Endodermal cell (in vitro differentiated cells): ENCODE data around the gene GRPEL2. TPM values are rescaled to one million over a fixed set of nuclear protein-coding genes. Genes with fewer than 3 reads are reported as not detected.
"Not testable (repeated sequence)": the region's sequence is repeated elsewhere in the genome, so short reads cannot be mapped to it uniquely, and the experiment has no call there.

Experiments
- DNase-seq: peaks from one replicate; pipeline ENCODE4 v3.0.0-alpha.2; 2017
- H3K27ac ChIP-seq: 2 replicates; pipeline ENCODE4 v1.5.1; 2013; ENCODE audit warnings: mild to moderate bottlenecking, low read depth, low read length, moderate library complexity
- H3K27me3 ChIP-seq: 2 replicates; pipeline ENCODE4 v1.6.1; 2013; ENCODE audit warnings: mild to moderate bottlenecking, low read length, moderate library complexity; ENCODE audit not compliant: insufficient read depth, control insufficient read depth, poor library complexity, severe bottlenecking
- H3K36me3 ChIP-seq: 2 replicates; pipeline ENCODE4 v1.7.0; 2013; ENCODE audit warnings: mild to moderate bottlenecking, low read length, moderate library complexity; ENCODE audit not compliant: control insufficient read depth, insufficient read depth
- H3K4me1 ChIP-seq: one replicate; pipeline ENCODE4 v1.7.0; 2013; ENCODE audit warnings: low read length; ENCODE audit not compliant: control insufficient read depth, insufficient read depth
- H3K4me3 ChIP-seq: 2 replicates; pipeline ENCODE4 v1.5.1; 2013; ENCODE audit warnings: mild to moderate bottlenecking, low read length, moderate library complexity
- H3K9ac ChIP-seq: 2 replicates; pipeline ENCODE4 v1.6.1; 2013; ENCODE audit warnings: mild to moderate bottlenecking, low read length, moderate library complexity; ENCODE audit not compliant: poor library complexity, severe bottlenecking; ENCODE audit errors: extremely low read depth
- H3K9me3 ChIP-seq: 2 replicates; pipeline ENCODE4 v1.6.1; 2013; ENCODE audit warnings: mild to moderate bottlenecking, low read length, moderate library complexity; ENCODE audit not compliant: control insufficient read depth
- H3K27ac Mint-ChIP-seq: 2 replicates; pipeline ENCODE4 v1.8.0; 2020; ENCODE audit warnings: mixed read lengths
- H3K27me3 Mint-ChIP-seq: 2 replicates; pipeline ENCODE4 v1.8.0; 2021; ENCODE audit warnings: mild to moderate bottlenecking, mixed read lengths; ENCODE audit not compliant: insufficient read depth
- H3K36me3 Mint-ChIP-seq: 2 replicates; pipeline ENCODE4 v1.8.0; 2020; ENCODE audit warnings: low read depth, mixed read lengths
- H3K4me1 Mint-ChIP-seq: 2 replicates; pipeline ENCODE4 v1.8.0; 2020; ENCODE audit warnings: mixed read lengths
- H3K4me3 Mint-ChIP-seq: 2 replicates; pipeline ENCODE4 v1.8.0; 2020; ENCODE audit warnings: mild to moderate bottlenecking, moderate library complexity, mixed read lengths
- H3K9me3 Mint-ChIP-seq: 2 replicates; pipeline ENCODE4 v1.8.0; 2020; ENCODE audit warnings: mild to moderate bottlenecking, mixed read lengths
- CTCF ChIP-seq: fragments of 200-600 bp; sonication (generic); conservative IDR thresholded peaks from 2 replicates; pipeline ENCODE4 v1.5.0; 2021; ENCODE audit warnings: antibody characterized with exemption, mild to moderate bottlenecking
- WGBS, 2 experiments: methylation state at CpG; one replicate each; pipeline versions ENCODE4 v1.1.5 to v1.1.7; 2013; ENCODE audit warnings: missing lambda C conversion rate in 2 of 2, mixed read lengths in 1 of 2; ENCODE audit not compliant: insufficient coverage in 1 of 2, insufficient read length in 1 of 2; 5-methylcytosine and 5-hydroxymethylcytosine counted together
- total RNA-seq, 2 donors: library from RNA; stranded (reverse); fragmentation: NEBNext Ultra II Directional in 1 of 2; extraction: Animal tissue kit (Norgen Biotek cat#: 25700) in 1 of 2; gene quantifications; 2 replicates in 1 of 2; 3 replicates in 1 of 2; pipeline ENCODE4 v1.2.1, GENCODE V29; 2021

The GRPEL2 gene
- total RNA-seq, 2 donors from 2014 or later, result 26.2 to 31.6 TPM

DNA sequence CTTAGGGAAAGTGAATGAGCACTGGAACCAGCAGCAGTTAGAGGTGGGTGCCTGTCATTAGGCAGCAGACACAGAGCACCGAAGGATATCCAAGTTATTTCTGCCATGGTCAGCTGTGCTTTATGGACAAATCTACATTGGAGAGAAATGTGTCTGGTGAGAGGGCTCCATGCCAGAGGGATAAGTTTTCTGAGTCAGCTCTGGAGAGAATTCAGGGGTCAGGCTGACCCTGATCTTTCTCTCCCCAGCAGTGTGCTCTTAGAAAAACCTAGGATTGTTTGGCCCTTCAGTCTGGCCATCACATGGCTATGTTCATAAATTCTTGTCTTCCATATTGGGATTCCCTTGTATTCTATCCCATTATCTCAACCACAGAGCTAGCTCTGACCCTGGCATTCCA lies 42.7 kb downstream of the GRPEL2 start:
- Histone ChIP-seq H3K27ac (no peak overlapping the region), H3K27me3 (no peaks in the 10 kb centered on the region), H3K9ac (no peak overlapping the region), H3K36me3 (no peaks in the 10 kb centered on the region), H3K9me3 (peaks cover 16% of the 10 kb centered on the region), H3K4me1 (peaks cover 6% of the 10 kb centered on the region), H3K4me3 (no peak overlapping the region)
- no peak for DNase-seq
- WGBS, 2 experiments, result 94 to 100% methylated on average over 1 of the region's 1 CpG
- Mint-ChIP-seq H3K9me3 (peaks cover 6% of the 10 kb centered on the region), H3K4me3 (no peak overlapping the region), H3K27me3 (no peaks in the 10 kb centered on the region), H3K4me1 (peaks cover 13% of the 10 kb centered on the region), H3K27ac (no peak overlapping the region), H3K36me3 (no peaks in the 10 kb centered on the region)
- no peak for TF ChIP-seq CTCF

DNA sequence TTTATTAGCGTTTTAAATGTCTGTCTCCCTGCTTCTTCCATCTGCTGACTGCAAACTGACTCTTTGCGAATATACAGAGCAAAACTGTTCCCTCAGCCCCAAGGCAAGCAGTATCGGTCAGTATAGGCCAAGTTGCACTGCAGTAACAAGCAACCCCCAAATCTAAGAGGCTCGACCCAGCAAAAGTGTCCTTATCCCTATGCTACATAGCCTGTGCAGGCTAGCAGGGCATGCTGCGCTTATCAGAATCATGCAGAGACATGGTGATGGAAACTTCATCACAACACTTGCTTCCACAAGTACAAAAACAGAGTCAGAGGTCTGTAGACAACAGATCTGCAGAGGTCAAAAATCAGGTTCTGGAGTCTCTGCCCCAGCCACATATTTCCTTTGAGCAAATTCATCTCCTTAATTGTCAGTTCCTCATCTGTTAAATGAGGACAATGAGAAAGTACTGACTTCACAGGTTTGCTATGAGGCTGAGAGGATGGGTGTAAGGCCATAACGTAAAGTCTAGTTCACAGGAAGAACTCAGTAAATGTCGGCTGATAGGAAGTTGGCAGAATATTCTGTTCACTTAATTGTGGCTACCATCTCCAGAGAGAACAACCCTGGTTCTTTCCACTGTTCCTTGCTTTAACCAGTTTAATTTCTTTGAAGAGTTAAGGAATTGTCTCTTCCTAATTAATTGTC lies 43.3 kb downstream of the GRPEL2 start:
- no peak for DNase-seq
- Histone ChIP-seq H3K9me3 (peaks cover 16% of the 10 kb centered on the region), H3K27me3 (no peaks in the 10 kb centered on the region), H3K36me3 (no peaks in the 10 kb centered on the region), H3K9ac (no peak overlapping the region), H3K27ac (no peak overlapping the region), H3K4me1 (peaks cover 6% of the 10 kb centered on the region), H3K4me3 (no peak overlapping the region)
- no peak overlapping the region for H3K27ac Mint-ChIP-seq
- no peaks in the 10 kb centered on the region for H3K27me3 Mint-ChIP-seq
- H3K36me3 Mint-ChIP-seq, result no peaks in the 10 kb centered on the region
- H3K4me3 Mint-ChIP-seq, result no peak overlapping the region
- TF ChIP-seq CTCF, result no peak
- 67 to 81% methylated on average over 6 to 7 of the region's 7 CpGs for WGBS, 2 experiments
- peaks cover 13% of the 10 kb centered on the region for H3K4me1 Mint-ChIP-seq
- H3K9me3 Mint-ChIP-seq, result peaks cover 6% of the 10 kb centered on the region

- H3K27ac ChIP-seq, result no peak overlapping the region
- Mint-ChIP-seq H3K36me3 (no peaks in the 10 kb centered on the region), H3K4me1 (peaks cover 13% of the 10 kb centered on the region), H3K27ac (no peak overlapping the region), H3K27me3 (no peaks in the 10 kb centered on the region), H3K4me3 (no peak overlapping the region), H3K9me3 (peaks cover 6% of the 10 kb centered on the region)
- H3K36me3 ChIP-seq, result no peaks in the 10 kb centered on the region
- TF ChIP-seq CTCF, result no peak
- H3K4me1 ChIP-seq, result peaks cover 6% of the 10 kb centered on the region
- no peak overlapping the region for H3K4me3 ChIP-seq
- WGBS, 2 experiments, result 87 to 92% methylated on average over 4 to 11 of the region's 11 CpGs
- H3K9ac ChIP-seq, result no peak overlapping the region
- no peak for DNase-seq
- H3K27me3 ChIP-seq, result no peaks in the 10 kb centered on the region
- peaks cover 16% of the 10 kb centered on the region for H3K9me3 ChIP-seq
These were observed 44.5 kb downstream of the GRPEL2 start for GRCh38 chr5:149389552-149390495.

DNA sequence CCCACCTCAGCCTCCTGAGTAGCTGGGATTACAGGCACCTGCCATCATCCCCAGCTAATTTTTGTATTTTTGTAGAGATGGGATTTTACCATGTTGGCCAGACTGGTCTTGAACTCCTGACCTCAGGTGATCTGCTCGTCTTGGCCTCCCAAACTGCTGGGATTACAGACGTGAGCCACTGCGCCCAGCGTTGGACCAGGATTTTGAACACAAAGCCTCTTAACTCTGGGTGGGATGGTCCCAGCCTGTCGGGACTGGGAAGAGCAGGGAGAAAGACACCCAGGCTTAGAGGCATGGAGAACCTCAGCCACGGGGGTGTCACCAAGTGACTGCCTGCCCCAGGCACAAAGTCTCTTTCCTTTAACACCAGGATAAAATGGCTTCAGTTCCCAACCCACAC lies 45.8 kb downstream of the GRPEL2 start:
- H3K27me3 Mint-ChIP-seq, DNase-seq, H3K27ac Mint-ChIP-seq, H3K4me1 Mint-ChIP-seq, H3K36me3 ChIP-seq, H3K4me1 ChIP-seq, H3K9ac ChIP-seq, H3K27me3 ChIP-seq, H3K4me3 Mint-ChIP-seq, H3K9me3 Mint-ChIP-seq, H3K4me3 ChIP-seq, H3K27ac ChIP-seq, H3K36me3 Mint-ChIP-seq: not testable (repeated sequence)
- 92 to 100% methylated on average over 3 to 6 of the region's 6 CpGs for WGBS, 2 experiments
- peaks cover 16% of the 10 kb centered on the region for H3K9me3 ChIP-seq
